ENCODE data around the gene SIX2.

Gene SIX2

GRCh38 chr2:44964752-44965236 is 44.5 kb downstream of the SIX2 start:
- no peak for DNase-seq

DNA sequence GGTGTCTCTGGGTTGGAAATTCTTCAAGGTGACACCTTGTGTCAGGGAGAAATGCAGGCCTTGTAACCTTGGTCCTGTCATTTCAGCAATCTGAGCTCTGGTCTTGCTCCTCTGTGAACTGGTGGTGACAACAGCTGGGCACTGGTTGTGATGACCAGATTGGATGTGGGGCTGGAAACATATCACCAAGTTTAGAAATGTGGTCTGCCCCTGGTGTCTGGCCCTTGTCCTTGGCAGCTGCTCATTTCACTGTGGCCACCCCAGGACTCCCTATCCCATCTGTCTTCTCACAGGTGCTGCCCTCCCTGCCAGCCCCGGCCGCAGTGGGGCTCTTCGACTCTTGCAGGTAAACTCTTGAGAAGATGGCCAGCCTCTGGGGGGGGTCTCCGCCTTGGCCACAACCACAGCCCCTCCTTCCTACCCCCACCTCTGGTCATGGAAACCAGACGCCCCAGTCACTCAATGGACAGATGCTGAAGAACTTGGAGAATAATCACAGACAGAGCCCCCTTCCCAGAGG is 47.0 kb downstream of the SIX2 start:
- no peak for DNase-seq

GRCh38 chr2:44960871-44961270 is 48.4 kb downstream of the SIX2 start:
- no peak for DNase-seq

GRCh38 chr2:44959855-44960254 is 49.4 kb downstream of the SIX2 start:
- no peak for DNase-seq

DNA sequence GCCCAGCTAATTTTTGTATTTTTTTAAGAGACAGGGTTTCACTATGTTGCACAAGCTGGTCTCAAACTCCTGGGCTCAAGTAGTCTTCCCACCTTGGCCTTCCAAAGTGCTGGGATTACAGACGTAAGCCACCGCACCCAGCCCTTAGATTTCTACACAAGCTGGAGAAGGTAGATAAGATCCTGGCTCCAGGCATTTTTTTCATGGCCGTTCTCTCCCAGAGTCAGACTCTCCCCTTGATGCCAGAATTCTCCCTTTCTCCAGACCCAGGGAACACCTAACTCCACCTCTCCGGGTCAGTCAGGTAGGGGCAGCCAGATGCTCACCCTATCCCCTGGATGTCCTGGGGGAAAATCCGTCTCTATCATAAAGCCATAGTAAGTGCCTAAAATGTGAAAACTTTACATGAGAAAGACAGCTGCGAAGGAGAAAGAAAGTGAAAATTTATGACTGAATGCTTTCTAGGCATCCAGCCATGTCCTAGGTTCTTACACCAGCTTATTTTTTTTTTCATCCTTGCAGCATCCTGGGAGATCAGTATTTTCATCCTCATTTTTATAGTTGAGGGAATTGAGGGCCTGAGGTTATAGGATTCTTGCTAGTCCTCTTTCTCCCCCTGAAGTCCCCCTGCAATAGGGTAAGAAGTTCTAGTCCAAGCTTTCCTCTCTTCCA is 51.5 kb downstream of the SIX2 start:
- no peak for DNase-seq

GRCh38 chr2:44956843-44957242 is 52.4 kb downstream of the SIX2 start:
- DNase-seq, result no peak

- DNase-seq, result peak; percentile 50
Measured at GRCh38 chr2:44955593-44956392, 53.5 kb downstream of the SIX2 start.

Data from fibroblast of skin of scalp (primary cell).